OCI-LY3 (cell line): Measurements from ENCODE around the gene FABP1.

Source experiments
- EZH2phosphoT487 ChIP-seq: fragments of 200-600 bp; shearing (Covaris generic); IDR thresholded peaks from 2 replicates; pipeline ENCODE4 v1.6.1; 2018; ENCODE audit warnings: antibody characterized with exemption, mixed run types, low read depth
- TF ChIP-seq, protein P1 (sequence below): fragments of 200-600, 300-600 bp; sonication (generic); IDR thresholded peaks from 2 replicates; pipeline ENCODE4 v1.5.1; 2014; ENCODE audit warnings: antibody characterized with exemption, low read length, low read depth

DNA sequence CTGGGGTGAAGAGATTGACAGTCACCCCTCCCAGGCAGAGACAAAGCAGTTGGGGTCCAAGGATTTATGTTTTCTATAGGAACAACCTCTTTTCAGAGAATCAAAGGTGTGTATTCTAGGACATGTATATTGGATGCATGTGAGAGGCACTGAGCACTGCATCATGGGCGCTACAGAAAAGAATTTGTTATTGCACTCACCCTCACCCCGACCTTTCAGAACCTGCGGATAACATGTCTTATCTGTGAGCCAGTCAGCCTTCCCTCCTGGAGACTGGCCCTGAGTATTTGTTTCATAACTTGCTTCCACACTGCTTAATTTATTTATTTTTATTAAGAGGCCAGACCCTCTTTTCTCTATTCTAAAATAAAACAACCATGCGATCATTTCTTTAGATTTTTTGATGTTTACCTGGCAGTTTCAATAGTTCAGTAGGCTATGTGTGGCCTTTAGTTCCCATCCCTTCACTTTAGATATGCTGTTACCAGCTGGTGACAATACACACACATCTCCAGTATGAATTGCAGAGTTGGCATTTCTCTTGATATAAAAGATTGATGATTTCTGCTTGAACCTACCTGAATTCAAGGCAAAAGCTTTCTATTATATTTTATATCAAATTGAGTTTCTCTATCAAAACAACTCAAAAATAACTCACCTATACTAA, 29.8 kb downstream of the FABP1 start:
- TF ChIP-seq, protein P1, sequence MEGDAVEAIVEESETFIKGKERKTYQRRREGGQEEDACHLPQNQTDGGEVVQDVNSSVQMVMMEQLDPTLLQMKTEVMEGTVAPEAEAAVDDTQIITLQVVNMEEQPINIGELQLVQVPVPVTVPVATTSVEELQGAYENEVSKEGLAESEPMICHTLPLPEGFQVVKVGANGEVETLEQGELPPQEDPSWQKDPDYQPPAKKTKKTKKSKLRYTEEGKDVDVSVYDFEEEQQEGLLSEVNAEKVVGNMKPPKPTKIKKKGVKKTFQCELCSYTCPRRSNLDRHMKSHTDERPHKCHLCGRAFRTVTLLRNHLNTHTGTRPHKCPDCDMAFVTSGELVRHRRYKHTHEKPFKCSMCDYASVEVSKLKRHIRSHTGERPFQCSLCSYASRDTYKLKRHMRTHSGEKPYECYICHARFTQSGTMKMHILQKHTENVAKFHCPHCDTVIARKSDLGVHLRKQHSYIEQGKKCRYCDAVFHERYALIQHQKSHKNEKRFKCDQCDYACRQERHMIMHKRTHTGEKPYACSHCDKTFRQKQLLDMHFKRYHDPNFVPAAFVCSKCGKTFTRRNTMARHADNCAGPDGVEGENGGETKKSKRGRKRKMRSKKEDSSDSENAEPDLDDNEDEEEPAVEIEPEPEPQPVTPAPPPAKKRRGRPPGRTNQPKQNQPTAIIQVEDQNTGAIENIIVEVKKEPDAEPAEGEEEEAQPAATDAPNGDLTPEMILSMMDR, result no peak
- TF ChIP-seq EZH2phosphoT487, result no peak
